GM18502 (cell line): ENCODE measurements around the gene KRT32.

Experiments used
- ATAC-seq: cut with Tn5 transposase; IDR thresholded peaks from one replicate; pipeline ENCODE4 v1.9.1; 2021; ENCODE audit warnings: mild to moderate bottlenecking; ENCODE audit not compliant: unreplicated experiment, poor library complexity

Gene KRT32

GRCh38 chr17:41468346-41468745, 1.2 kb upstream of the KRT32 start:
- ATAC-seq = no peak

- no peak for ATAC-seq
These were observed 375 bp upstream of the KRT32 start for GRCh38 chr17:41467561-41467960.

GRCh38 chr17:41464682-41465081, 2.5 kb downstream of the KRT32 start:
- ATAC-seq = no peak

- no peak for ATAC-seq
These were observed 3.0 kb downstream of the KRT32 start for GRCh38 chr17:41464173-41464572.

GRCh38 chr17:41463746-41464145, 3.4 kb downstream of the KRT32 start:
- no peak for ATAC-seq

GRCh38 chr17:41462705-41463104, 4.5 kb downstream of the KRT32 start:
- ATAC-seq = no peak

GRCh38 chr17:41457676-41458075, 9.5 kb downstream of the KRT32 start:
- no peak for ATAC-seq

GRCh38 chr17:41456204-41456603, 11.0 kb downstream of the KRT32 start:
- no peak for ATAC-seq

- ATAC-seq = no peak
These were observed 11.9 kb downstream of the KRT32 start for GRCh38 chr17:41455236-41455635.

GRCh38 chr17:41453066-41453465, 14.1 kb downstream of the KRT32 start:
- no peak for ATAC-seq

- no peak for ATAC-seq
These were observed 14.9 kb downstream of the KRT32 start for GRCh38 chr17:41452281-41452680.

- ATAC-seq = no peak
These were observed 15.9 kb downstream of the KRT32 start for GRCh38 chr17:41451154-41451728.

- ATAC-seq = no peak
These were observed 18.2 kb downstream of the KRT32 start for GRCh38 chr17:41449008-41449407.

GRCh38 chr17:41448506-41448905, 18.7 kb downstream of the KRT32 start:
- no peak for ATAC-seq

GRCh38 chr17:41446806-41447205, 20.4 kb downstream of the KRT32 start:
- ATAC-seq = no peak

GRCh38 chr17:41444640-41445039, 22.5 kb downstream of the KRT32 start:
- no peak for ATAC-seq

- no peak for ATAC-seq
These were observed 23.0 kb downstream of the KRT32 start for GRCh38 chr17:41444186-41444585.

GRCh38 chr17:41442739-41443138, 24.4 kb downstream of the KRT32 start:
- no peak for ATAC-seq

- ATAC-seq = no peak
These were observed 26.6 kb downstream of the KRT32 start, which contains the start of gene KRT38 for GRCh38 chr17:41440531-41441033. TSS of gene KRT38 (minus strand) at chr17:41440983. CDS start at chr17:41440921, 62 bp downstream.

GRCh38 chr17:41439375-41439774, 27.8 kb downstream of the KRT32 start:
- no peak for ATAC-seq

GRCh38 chr17:41437769-41438168, 29.4 kb downstream of the KRT32 start:
- no peak for ATAC-seq

- ATAC-seq = no peak
These were observed 29.9 kb downstream of the KRT32 start for GRCh38 chr17:41437254-41437653.
